Activated CD4-positive, alpha-beta T cell treated with anti-CD3 and anti-CD28 coated beads for 36 hours (primary cell): ENCODE data around the gene C12orf56. TPM values are rescaled to one million over a fixed set of nuclear protein-coding genes. Genes with fewer than 3 reads are reported as not detected.
"Not testable (repeated sequence)": the region's sequence is repeated elsewhere in the genome, so short reads cannot be mapped to it uniquely, and the experiment has no call there.

Experiments
- ATAC-seq: fragments of 200-7000 bp; cut with Tn5 transposase; one replicate; pipeline ENCODE4 v1.10.0; 2021; ENCODE audit warnings: mild to moderate bottlenecking, moderate library complexity
- CTCF ChIA-PET: fragments of 350-600 bp; sonication (Branson Sonifier 250); formaldehyde crosslinking; loops from one replicate; lab custom pipeline; 2021; ENCODE audit warnings: antibody characterized with exemption; lab: Charles Lee
- POLR2A ChIA-PET: fragments of 350-600 bp; sonication (Branson Sonifier 250); formaldehyde crosslinking; loops from one replicate; lab custom pipeline; 2021; ENCODE audit warnings: antibody characterized with exemption, inconsistent platforms; lab: Charles Lee
- DNase-seq: peaks from one replicate; pipeline ENCODE4 v3.0.0-alpha.2; 2020
- H3K27ac Mint-ChIP-seq: one replicate; pipeline ENCODE4 v1.8.0; 2021; ENCODE audit warnings: mixed read lengths
- H3K27me3 Mint-ChIP-seq: one replicate; pipeline ENCODE4 v1.8.0; 2021; ENCODE audit warnings: mixed read lengths
- H3K36me3 Mint-ChIP-seq: one replicate; pipeline ENCODE4 v1.8.0; 2021; ENCODE audit warnings: low read depth, mixed read lengths
- H3K4me1 Mint-ChIP-seq: one replicate; pipeline ENCODE4 v1.8.0; 2021; ENCODE audit warnings: mixed read lengths
- H3K4me3 Mint-ChIP-seq: one replicate; pipeline ENCODE4 v1.8.0; 2021; ENCODE audit warnings: mild to moderate bottlenecking, moderate library complexity, mixed read lengths
- H3K9me3 Mint-ChIP-seq: one replicate; pipeline ENCODE4 v1.8.0; 2021; ENCODE audit warnings: low read depth, mixed read lengths
- intact Hi-C, 2 experiments: fragments of 100-400 bp; cut with DNase I in 1 of 2; cut with micrococcal nuclease in 1 of 2; formaldehyde crosslinking; loops; one replicate each; pipeline versions ENCODE4 v1.14.2 to v1.15.1; 2022 to 2024; cut with DNase I, micrococcal nuclease
- total RNA-seq, 2 experiments: library from RNA; stranded (reverse); gene quantifications; one replicate each; pipeline ENCODE4 v1.2.3, GENCODE V29; 2021

Gene C12orf56
- total RNA-seq, 2 experiments from 2014 or later: not detected

- no peaks in the 10 kb centered on the region for H3K27me3 Mint-ChIP-seq
- intact Hi-C loops: no loop called here
- peaks cover 3% of the 10 kb centered on the region for H3K9me3 Mint-ChIP-seq
- ChIA-PET POLR2A (no interaction called here), CTCF (interaction anchor here (0.6 kb wide), 1 partner anchor 17 kb away, joined by 3 read pairs; no protein-coding TSS in a partner anchor)
- H3K4me1 Mint-ChIP-seq: no peaks in the 10 kb centered on the region
- DNase-seq (no peak), ATAC-seq (no peak)
- no peaks in the 10 kb centered on the region for H3K36me3 Mint-ChIP-seq
- no peak overlapping the region for H3K27ac Mint-ChIP-seq
- no peak overlapping the region for H3K4me3 Mint-ChIP-seq
Observed at GRCh38 chr12:64335886-64336466, 54.6 kb downstream of the C12orf56 start.

DNA sequence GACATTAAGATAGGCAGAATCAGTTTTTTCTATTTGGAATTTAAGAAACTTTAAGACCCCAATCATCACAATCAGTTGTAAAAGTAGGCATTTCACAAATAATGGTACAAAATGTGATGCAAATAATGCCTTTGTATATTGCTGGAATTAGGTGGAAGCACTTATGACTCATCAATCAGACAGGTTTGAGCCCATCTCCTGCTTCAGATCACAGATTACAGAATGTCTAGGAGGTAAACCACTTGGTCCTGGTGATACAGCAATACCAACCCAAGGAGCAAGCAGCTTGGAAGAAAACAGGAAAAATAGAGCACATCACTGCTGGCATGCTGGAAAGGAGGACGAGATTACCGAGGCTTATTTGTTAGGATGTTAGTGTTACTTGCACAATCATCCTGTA is 57.6 kb downstream of the C12orf56 start:
- ChIA-PET CTCF (no interaction called here), POLR2A (no interaction called here)
- no peak for ATAC-seq
- no peaks in the 10 kb centered on the region for H3K36me3 Mint-ChIP-seq
- H3K4me1 Mint-ChIP-seq: no peaks in the 10 kb centered on the region
- no peak for DNase-seq
- H3K27me3 Mint-ChIP-seq: peaks cover 2% of the 10 kb centered on the region
- intact Hi-C loops: no loop called here
- H3K9me3 Mint-ChIP-seq: no peaks in the 10 kb centered on the region
- H3K4me3 Mint-ChIP-seq: no peak overlapping the region
- H3K27ac Mint-ChIP-seq: no peak overlapping the region

DNA sequence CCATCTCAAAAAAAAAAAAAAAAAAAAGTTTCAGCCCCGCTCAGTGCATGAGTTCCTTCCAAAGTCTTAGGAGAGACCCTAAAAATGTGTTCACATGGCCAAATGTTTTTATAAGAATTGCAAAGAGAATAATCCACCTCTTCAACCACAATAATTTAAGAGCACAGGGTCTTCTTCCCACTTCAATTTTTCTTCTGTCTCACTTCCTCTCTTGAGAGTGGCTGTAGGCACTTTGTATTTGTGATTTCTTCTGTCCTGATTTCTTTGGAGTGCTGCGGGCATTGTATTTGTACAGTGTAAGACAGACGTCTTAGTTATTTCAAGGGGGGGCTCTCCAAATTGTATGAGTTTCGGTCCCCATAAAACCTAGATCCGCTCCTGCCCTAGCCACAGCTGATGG is 58.3 kb downstream of the C12orf56 start:
- intact Hi-C loops: no loop called here
- ATAC-seq (no peak), DNase-seq (no peak)
- ChIA-PET POLR2A (no interaction called here), CTCF (no interaction called here)
- Mint-ChIP-seq H3K9me3 (no peaks in the 10 kb centered on the region), H3K27ac (no peak overlapping the region), H3K4me1 (no peaks in the 10 kb centered on the region), H3K36me3 (no peaks in the 10 kb centered on the region), H3K4me3 (no peak overlapping the region), H3K27me3 (peaks cover 2% of the 10 kb centered on the region)

- ATAC-seq, H3K9me3 Mint-ChIP-seq, H3K27ac Mint-ChIP-seq, H3K4me3 Mint-ChIP-seq, intact Hi-C loops, CTCF ChIA-PET, H3K27me3 Mint-ChIP-seq, DNase-seq, POLR2A ChIA-PET, H3K36me3 Mint-ChIP-seq, H3K4me1 Mint-ChIP-seq: not testable (repeated sequence)
Observed at GRCh38 chr12:64329031-64329710, 61.4 kb downstream of the C12orf56 start.

DNA sequence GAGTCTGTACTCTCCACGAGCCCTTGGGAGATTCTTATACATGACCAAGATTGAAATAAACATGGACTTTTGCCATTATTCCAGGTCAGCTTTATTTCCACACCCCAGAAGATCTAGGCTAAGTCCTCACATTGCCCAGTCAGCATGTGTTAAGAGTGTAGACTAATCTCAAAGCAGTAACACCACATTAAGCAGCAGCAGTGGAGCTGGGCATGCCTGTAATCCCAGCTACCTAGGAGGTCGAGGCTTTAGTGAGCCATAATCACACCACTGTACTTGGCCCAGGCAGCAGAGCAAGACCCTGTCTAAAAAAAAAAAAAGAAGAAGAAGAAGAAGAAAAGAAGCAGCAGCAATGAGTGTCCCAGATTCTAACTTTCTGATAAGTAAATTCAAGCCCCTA is 65.5 kb downstream of the C12orf56 start:
- Mint-ChIP-seq H3K36me3 (no peaks in the 10 kb centered on the region), H3K4me1 (no peaks in the 10 kb centered on the region), H3K4me3 (no peak overlapping the region), H3K27ac (no peak overlapping the region), H3K27me3 (no peaks in the 10 kb centered on the region), H3K9me3 (no peaks in the 10 kb centered on the region)
- DNase-seq: no peak
- intact Hi-C loops: no loop called here
- no peak for ATAC-seq
- CTCF ChIA-PET: no interaction called here
- POLR2A ChIA-PET: no interaction called here

DNA sequence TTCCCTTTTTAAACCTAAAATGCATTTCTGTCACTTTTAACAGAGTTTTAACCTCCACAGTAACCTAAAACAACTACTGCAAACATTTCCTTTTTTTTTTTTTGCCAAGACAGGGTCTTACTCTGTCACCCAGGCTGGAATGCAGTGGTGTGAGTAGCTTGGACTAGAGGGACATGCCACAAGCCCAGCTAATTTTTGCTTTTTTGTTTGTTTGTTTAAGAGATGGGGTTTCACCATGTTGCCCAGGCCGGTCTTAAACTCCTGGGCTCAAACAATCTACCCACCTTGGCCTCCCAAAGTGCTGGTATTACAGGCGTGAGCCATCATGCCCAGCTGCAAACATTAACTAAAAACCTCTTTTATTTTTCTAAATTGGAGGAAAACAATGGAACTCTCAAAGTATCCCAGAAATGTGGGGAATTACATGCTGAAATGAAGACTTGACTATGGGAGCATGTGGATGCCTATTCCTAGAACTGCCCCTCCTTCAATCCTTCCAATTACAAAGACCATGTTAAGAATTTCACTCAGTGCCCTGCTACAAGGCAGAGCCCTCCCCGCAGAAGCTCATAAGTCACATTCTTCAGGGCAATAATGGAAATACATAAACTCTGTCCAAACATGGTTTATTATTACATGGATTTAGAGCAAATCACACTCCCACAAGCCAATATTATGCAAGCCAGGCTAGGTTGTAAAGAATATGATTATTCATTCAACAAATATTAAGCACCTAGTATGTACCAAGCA is 66.9 kb downstream of the C12orf56 start:
- intact Hi-C loops: no loop called here
- H3K4me1 Mint-ChIP-seq: no peaks in the 10 kb centered on the region
- POLR2A ChIA-PET: no interaction called here

DNA sequence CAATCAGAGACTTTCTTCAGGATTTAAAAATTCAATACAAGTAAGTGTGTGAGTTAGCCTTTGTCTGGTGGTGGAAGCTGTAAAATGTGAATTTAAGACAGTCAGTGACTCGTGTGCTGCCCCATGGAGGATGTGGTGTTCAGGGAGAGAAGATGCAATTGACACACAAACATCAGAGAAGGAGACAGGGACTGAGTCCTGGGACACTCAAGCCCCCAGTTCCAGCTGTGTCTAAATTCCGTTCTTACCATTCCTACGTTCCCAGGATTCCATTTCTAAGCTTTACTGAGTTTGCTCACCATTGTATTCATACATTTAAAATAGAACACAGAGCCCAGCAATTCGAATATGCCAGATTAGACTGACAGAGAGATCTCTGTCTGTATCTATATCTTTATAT is 67.6 kb downstream of the C12orf56 start:
- H3K4me3 Mint-ChIP-seq: no peak overlapping the region
- intact Hi-C loops: no loop called here
- POLR2A ChIA-PET: interaction anchor here (0.5 kb wide), 1 partner anchor 817 kb away, joined by 3 read pairs; no protein-coding TSS in a partner anchor

More for the DNA sequence above, 66.9 kb downstream of the C12orf56 start:
- H3K27ac Mint-ChIP-seq: no peak overlapping the region
- no peaks in the 10 kb centered on the region for H3K9me3 Mint-ChIP-seq
- no peaks in the 10 kb centered on the region for H3K36me3 Mint-ChIP-seq
- no peak overlapping the region for H3K4me3 Mint-ChIP-seq
- no peaks in the 10 kb centered on the region for H3K27me3 Mint-ChIP-seq
- DNase-seq: no peak
- no peak for ATAC-seq
- CTCF ChIA-PET: interaction anchor here (0.6 kb wide), 1 partner anchor 14 kb away, joined by 4 read pairs; no protein-coding TSS in a partner anchor

DNA sequence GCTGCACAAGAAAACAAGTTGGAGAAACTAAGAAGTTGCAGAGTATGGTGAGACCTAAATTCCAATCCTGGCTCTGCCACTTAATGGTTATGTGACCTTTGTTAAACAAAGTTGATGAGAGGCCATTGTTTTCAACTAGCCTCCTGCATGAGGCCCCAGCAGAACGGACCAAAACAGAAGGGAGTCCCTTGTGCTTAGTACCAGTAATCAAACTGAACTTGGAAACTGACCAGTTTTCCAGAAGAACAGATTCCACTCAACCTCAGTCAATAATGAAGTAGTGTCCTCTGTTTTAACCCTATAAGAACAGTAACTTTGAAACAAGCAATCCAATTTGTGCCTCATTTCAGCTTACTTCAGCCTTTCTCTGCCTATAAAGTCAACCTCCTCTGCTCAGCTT is 69.9 kb downstream of the C12orf56 start:
- Mint-ChIP-seq H3K27ac (no peak overlapping the region), H3K36me3 (no peaks in the 10 kb centered on the region), H3K4me1 (no peaks in the 10 kb centered on the region), H3K9me3 (no peaks in the 10 kb centered on the region), H3K27me3 (no peaks in the 10 kb centered on the region), H3K4me3 (no peak overlapping the region)
- intact Hi-C loops: no loop called here
- ATAC-seq: no peak
- ChIA-PET CTCF (no interaction called here), POLR2A (no interaction called here)
- no peak for DNase-seq

More for the DNA sequence above, 67.6 kb downstream of the C12orf56 start:
- ATAC-seq: no peak
- H3K27ac Mint-ChIP-seq: no peak overlapping the region
- no peak for DNase-seq
- no peaks in the 10 kb centered on the region for H3K27me3 Mint-ChIP-seq
- no peaks in the 10 kb centered on the region for H3K36me3 Mint-ChIP-seq
- H3K9me3 Mint-ChIP-seq: no peaks in the 10 kb centered on the region
- CTCF ChIA-PET: interaction anchor here (0.6 to 0.9 kb wide), 2 partner anchors 13 to 66 kb away, joined by 3 to 4 read pairs; no protein-coding TSS in a partner anchor
- no peaks in the 10 kb centered on the region for H3K4me1 Mint-ChIP-seq

DNA sequence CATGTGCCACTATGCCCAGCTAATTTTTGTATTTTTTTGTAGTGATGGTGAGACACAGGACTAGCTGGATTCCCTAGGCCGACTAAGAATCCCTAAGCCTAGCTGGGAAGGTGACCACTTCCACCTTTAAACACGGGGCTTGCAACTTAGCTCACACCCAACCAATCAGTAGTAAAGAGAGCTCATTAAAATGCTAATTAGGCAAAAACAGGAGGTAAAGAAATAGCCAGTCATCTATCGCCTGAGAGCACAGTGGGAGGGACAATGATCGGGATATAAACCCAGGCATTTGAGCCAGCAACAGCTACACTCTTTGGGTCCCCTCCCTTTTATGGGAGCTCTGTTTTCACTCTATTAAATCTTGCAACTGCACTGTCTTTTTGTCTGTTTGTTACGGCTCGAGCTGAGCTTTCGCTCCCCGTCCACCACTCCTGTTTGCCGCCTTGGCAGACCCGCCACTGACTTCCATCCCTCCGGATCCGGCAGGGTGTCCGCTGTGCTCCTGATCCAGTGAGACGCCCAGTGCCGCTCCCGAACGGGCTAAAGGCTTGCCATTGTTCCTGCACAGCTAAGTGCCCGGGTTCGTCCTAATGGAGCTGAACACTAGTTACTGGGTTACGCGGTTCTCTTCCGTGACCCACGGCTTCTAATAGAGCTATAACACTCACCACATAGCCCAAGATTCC is 70.9 kb downstream of the C12orf56 start:
- H3K27me3 Mint-ChIP-seq, H3K4me3 Mint-ChIP-seq, POLR2A ChIA-PET, H3K9me3 Mint-ChIP-seq, H3K4me1 Mint-ChIP-seq, intact Hi-C loops, H3K27ac Mint-ChIP-seq, DNase-seq, ATAC-seq, H3K36me3 Mint-ChIP-seq: not testable (repeated sequence)
- CTCF ChIA-PET: interaction anchor here (0.6 kb wide), 2 partner anchors 12 to 17 kb away, joined by 3 read pairs; no protein-coding TSS in a partner anchor

GRCh38 chr12:64318605-64319004 is 72.0 kb downstream of the C12orf56 start:
- Mint-ChIP-seq H3K36me3 (no peaks in the 10 kb centered on the region), H3K4me3 (no peak overlapping the region), H3K27me3 (no peaks in the 10 kb centered on the region), H3K9me3 (no peaks in the 10 kb centered on the region), H3K27ac (no peak overlapping the region), H3K4me1 (no peaks in the 10 kb centered on the region)
- ChIA-PET POLR2A (no interaction called here), CTCF (no interaction called here)
- intact Hi-C loops: no loop called here
- DNase-seq (no peak), ATAC-seq (no peak)

DNA sequence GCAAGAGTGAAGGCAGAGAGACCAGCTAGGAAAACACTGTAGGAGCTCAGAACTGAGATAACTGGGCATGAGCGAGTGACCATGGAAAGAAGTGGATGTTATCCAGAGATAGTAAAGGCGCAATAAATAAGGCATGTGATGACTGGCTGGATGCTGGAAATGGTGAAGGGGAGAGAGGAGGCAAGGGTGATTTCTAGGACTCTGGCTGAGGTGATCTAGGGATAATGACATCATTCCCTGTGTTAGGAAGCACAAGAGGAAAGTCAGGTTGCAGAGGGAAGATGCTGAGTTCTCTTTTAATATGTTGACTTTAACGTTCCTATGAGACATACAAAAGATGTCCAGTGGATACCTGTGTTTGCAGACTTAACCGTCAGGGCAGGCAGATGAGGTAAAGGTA is 78.7 kb downstream of the C12orf56 start:
- no peak for ATAC-seq
- Mint-ChIP-seq H3K4me3 (no peak overlapping the region), H3K27me3 (no peaks in the 10 kb centered on the region), H3K27ac (no peak overlapping the region), H3K36me3 (no peaks in the 10 kb centered on the region), H3K4me1 (no peaks in the 10 kb centered on the region), H3K9me3 (no peaks in the 10 kb centered on the region)
- DNase-seq: no peak
- intact Hi-C loops: no loop called here
- ChIA-PET CTCF (no interaction called here), POLR2A (no interaction called here)
